Endothelial cell of hepatic sinusoid (primary cell): ENCODE data around the gene MYO5A.

Experiments used
- in situ Hi-C: cut with HindIII; loops from 2 replicates; pipeline ENCODE4 v1.10.0; 2017; ENCODE audit warnings: low sequenced_read_pairs

The MYO5A gene

DNA sequence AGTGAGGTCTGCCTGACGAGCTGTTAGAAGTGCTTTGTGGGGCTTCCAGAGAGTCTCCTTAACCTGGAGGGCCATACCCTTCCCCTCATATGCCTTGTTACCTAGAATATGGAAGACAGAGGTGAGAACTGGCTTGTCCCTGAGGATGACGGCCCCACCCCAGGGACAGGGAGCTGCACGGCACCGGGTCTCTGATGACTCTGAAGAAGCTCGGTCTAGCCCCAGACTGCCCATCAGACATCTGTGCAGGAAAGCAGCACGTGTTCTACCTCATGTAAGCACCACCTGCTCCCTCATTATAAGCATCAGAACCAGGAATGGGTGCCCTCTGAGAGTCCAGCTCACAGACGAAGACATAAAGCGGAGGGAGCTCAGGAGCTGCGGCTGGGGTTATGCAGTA, 251.1 kb downstream of the MYO5A start:
- in situ Hi-C loops, result no loop called here

DNA sequence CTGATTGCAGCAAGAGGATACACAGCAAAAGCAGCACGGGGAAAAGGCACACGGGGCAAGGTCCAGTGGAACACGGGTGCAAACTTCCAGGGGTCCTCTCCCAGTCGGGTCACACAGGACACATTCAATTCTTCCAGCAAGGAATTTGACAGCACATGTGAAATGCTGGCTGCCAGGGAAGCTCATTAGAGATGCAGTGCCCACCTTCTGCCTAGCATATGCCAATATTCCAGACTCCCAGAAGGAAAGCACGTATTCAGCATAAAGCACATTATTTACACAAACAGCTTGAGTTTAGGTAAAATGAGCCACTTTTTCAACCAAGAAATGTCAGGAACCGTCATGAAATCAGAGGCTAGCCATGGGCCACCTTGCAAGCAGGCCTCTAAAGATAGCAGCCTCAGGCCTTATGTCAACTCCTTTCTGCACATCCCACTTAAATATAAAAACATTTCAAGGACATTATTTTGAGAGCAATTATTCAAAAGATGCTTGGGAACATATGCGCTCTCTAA, 252.4 kb downstream of the MYO5A start:
- in situ Hi-C loops, result no loop called here

DNA sequence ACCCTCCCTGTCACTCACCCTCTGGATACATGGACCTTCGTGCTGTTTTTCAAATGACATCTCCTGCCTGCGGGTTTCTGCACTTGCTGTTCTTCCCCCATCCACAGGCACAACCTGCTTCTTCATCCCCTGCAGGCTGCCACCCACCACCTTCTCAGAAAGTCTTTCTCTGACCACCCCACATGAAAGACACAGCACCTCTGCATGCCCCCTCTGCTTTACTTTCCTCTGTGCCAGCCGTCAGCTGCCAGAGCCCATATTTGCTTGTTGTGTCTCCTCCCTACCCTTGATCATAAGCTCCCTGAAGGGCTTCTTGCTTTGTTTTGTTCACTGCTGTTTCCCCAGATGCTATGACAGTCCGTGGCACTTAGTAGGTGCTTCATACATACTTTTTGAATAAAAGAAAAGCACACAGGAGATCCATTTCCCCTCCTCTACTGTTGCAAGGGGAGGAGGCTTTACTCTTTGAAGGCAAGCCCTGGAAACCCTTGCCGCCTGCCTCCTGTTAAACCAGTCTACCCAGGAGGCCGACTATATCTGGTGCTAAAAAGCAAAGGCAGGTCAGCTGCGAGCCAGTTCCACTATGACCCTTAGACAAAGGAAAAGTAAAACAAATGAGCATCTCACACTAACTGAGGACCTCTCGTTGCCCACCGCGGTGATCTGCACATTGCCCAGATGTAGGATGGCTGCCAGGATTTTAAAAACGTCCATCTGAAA, 265.0 kb downstream of the MYO5A start:
- in situ Hi-C loops, result no loop called here

DNA sequence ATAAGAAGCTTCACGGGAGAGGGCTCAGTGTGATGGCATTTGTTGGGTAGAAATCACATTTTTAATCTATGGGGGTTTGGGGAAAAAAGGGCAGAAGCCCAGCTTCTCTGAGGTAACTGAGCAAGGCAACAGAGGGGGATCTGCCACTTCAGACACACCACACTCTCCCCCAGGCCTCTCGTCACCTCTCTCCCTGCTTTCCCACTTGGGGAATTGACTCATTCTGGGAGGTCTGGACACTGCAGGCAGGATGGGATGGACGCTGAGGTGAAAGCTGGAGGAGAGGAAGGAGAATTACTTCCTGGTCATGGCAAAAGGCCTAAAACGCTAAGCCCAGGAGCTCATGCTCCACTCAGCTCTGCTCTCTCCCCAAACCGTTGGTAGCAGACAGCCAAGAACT, 266.3 kb downstream of the MYO5A start:
- in situ Hi-C loops, result no loop called here

DNA sequence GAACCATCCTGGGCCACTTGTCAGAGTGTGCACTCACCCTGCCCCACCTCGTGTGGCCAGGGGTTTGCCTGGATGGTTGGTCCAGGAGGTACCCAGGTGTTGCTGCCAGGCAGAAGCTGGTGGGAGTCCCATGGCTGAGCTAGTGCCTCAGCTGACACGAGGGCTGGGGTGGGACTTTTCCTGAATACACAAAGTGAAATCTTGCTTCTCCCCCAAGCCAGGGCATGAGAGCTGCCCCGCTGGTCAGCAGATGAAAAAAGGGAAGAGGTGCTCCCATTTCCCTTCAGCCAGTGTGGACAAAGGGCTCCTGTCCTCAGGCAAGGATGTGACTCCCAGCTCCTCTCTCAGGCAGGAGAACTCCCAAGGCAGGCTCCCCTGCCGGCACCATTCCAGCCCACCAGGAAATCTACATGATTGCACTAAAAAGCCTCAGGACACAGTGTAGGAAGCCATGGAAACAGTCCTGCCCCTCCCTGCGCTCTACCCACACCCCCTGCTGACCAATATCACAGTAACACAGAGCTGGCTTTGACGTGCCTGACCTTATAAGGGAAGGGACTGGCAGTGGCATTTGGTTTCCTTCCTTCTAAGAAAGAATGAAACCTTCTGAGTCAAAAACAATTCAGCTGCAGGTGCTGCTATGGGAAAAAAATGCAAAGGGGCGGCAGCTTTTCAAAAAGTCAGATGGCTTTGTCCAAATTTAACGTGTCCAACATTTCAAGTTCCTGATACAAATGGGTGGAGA, 267.0 kb downstream of the MYO5A start:
- in situ Hi-C loops, result no loop called here

DNA sequence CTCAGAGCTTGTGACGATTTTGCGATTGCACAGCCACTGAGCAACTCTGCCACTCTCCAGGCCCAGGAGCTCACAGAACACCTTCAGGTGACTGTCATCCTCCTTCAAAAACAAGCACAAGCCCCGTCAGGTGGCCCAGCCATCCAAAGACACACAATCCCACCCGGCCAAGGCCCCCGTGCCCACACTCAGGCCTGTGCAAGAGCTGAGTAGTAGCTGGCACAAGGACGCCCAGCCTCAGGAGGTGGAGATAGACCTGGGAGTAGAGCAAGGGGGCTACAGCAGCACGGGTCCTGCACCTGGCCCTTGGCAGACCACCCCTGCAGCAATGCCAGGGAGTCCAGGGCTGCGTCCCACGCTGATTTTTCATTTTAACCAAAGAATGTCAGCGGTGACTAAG, 267.7 kb downstream of the MYO5A start:
- in situ Hi-C loops, result no loop called here

DNA sequence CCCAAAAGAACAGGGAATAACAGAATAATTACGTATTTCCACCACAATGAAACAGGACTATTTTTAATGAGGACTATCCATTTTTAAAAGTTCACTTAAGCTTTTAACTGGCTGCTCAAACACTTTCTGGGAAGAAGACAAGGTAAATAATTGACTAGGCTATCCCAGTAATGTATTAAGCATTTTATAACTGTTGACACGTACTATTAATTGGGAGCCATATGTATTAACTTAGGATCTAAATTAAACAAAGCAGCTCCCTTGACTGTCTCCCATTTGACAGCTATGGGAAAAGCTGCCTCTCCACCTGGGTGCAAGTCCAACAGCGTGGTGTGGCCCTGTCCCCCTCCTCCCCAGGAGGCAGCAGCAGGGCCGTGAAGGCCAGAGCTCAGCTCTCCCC, 269.2 kb downstream of the MYO5A start:
- in situ Hi-C loops, result loop anchor here (5.0 kb wide), 2 partner anchors 38 to 473 kb away; partner anchors contain the start of gene MYO5C

DNA sequence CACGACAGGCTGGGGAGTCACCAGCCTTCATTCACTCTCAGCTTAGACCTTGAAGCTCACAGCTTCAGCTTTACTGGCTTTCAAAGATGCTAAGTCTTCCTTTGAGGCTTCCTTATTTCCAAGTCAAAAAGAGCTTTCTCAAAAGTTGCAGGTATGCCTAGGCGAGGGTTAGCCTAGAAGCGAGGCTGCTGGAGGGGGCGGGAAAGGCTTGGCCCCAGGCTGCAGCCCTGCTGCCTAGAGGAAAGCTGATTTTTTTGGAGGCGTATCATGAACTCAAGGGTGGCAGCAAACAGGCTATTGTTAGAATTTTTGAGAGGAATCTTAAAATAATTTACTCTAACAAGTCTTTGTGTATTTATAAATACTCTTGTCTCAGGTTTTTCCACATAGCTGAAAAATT, 270.2 kb downstream of the MYO5A start:
- in situ Hi-C loops, result loop anchor here (5.0 kb wide), 2 partner anchors 39 to 474 kb away; partner anchors contain the start of gene MYO5C

DNA sequence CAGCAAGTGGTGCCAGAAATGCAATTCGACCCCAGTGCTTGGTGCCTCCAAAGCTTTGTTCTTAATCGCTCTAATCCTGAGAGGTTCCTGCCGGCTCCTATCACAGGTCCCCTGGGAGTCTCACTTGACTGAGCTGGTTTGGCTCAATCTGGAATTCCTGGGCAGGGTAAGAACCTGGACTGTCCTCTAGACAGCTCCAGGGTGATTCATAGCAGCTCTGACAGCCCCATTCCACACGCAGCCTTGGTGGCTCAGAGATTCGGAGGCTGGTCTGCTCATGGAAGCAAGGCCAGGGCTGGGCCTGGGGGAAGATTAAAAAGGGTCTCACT, 271.0 kb downstream of the MYO5A start:
- in situ Hi-C loops, result loop anchor here (5.0 kb wide), 2 partner anchors 40 to 475 kb away; partner anchors contain the start of gene MYO5C
